ENCODE measurements around the gene ABLIM2. TPM values are rescaled to one million over a fixed set of nuclear protein-coding genes. Genes with fewer than 3 reads are reported as not detected.

The ABLIM2 gene
- total and polyA plus RNA-seq, 3 donors from 2014 or later: 5.2 to 7.5 (median 6.9) TPM

GRCh38 chr4:8152865-8153257, 5.8 kb downstream of the ABLIM2 start:
- Histone ChIP-seq H3K36me3 (ENCODE audit: low read depth, missing control alignments) (no peaks in the 10 kb centered on the region), H3K27ac (no peak overlapping the region), H3K4me3 (no peak overlapping the region), H3K4me1 (no peaks in the 10 kb centered on the region), H3K9me3 (no peaks in the 10 kb centered on the region), H3K27me3 (no peaks in the 10 kb centered on the region)
- no peak for DNase-seq
- 73 to 75% methylated on average over 6 of the region's 6 CpGs for WGBS, 2 donors
- TF ChIP-seq POLR2A (IDR thresholded peaks at IDR 0.05): no peak
- intact Hi-C loops (cut with DNase I; ENCODE audit: low total_unique reads): no loop called here

GRCh38 chr4:8152090-8152864, 6.3 kb downstream of the ABLIM2 start:
- 95 to 96% methylated on average over 33 to 39 of the region's 39 CpGs for WGBS, 2 donors
- no peaks in the 10 kb centered on the region for H3K9me3 ChIP-seq
- no peak for DNase-seq
- H3K36me3 ChIP-seq (ENCODE audit: low read depth, missing control alignments): no peaks in the 10 kb centered on the region
- no peak for TF ChIP-seq CTCF (IDR thresholded peaks at IDR 0.05)
- TF ChIP-seq POLR2A (IDR thresholded peaks at IDR 0.05): no peak
- no peaks in the 10 kb centered on the region for H3K27me3 ChIP-seq
- H3K4me1 ChIP-seq: no peaks in the 10 kb centered on the region
- intact Hi-C loops (cut with DNase I; ENCODE audit: low total_unique reads): no loop called here
- H3K4me3 ChIP-seq: no peak overlapping the region
- no peak overlapping the region for H3K27ac ChIP-seq

GRCh38 chr4:8151165-8151650, 7.4 kb downstream of the ABLIM2 start:
- Histone ChIP-seq H3K9me3 (no peaks in the 10 kb centered on the region), H3K36me3 (ENCODE audit: low read depth, missing control alignments) (no peaks in the 10 kb centered on the region), H3K4me1 (peaks cover 3% of the 10 kb centered on the region), H3K27me3 (no peaks in the 10 kb centered on the region), H3K4me3 (no peak overlapping the region), H3K27ac (no peak overlapping the region)
- intact Hi-C loops (cut with DNase I; ENCODE audit: low total_unique reads): no loop called here
- 92 to 99% methylated on average over 14 to 15 of the region's 15 CpGs for WGBS, 2 donors
- DNase-seq: no peak
- TF ChIP-seq CTCF (IDR thresholded peaks at IDR 0.05) (no peak), POLR2A (IDR thresholded peaks at IDR 0.05) (no peak)

GRCh38 chr4:8150152-8151090, 8.2 kb downstream of the ABLIM2 start:
- Histone ChIP-seq H3K4me1 (peaks cover 10% of the 10 kb centered on the region), H3K9me3 (no peaks in the 10 kb centered on the region), H3K27ac (no peak overlapping the region), H3K36me3 (ENCODE audit: low read depth, missing control alignments) (no peaks in the 10 kb centered on the region), H3K27me3 (no peaks in the 10 kb centered on the region), H3K4me3 (no peak overlapping the region)
- no peak for TF ChIP-seq CTCF (IDR thresholded peaks at IDR 0.05)
- TF ChIP-seq POLR2A (IDR thresholded peaks at IDR 0.05): no peak
- WGBS, 2 donors: 88 to 90% methylated on average over 29 of the region's 29 CpGs
- intact Hi-C loops (cut with DNase I; ENCODE audit: low total_unique reads): no loop called here
- no peak for DNase-seq

GRCh38 chr4:8149664-8150063, 8.9 kb downstream of the ABLIM2 start:
- Histone ChIP-seq H3K4me3 (no peak overlapping the region), H3K27me3 (no peaks in the 10 kb centered on the region), H3K36me3 (ENCODE audit: low read depth, missing control alignments) (no peaks in the 10 kb centered on the region), H3K27ac (no peak overlapping the region), H3K4me1 (peaks cover 18% of the 10 kb centered on the region), H3K9me3 (no peaks in the 10 kb centered on the region)
- no peak for DNase-seq
- intact Hi-C loops (cut with DNase I; ENCODE audit: low total_unique reads): no loop called here
- WGBS, 2 donors: 85 to 88% methylated on average over 6 to 7 of the region's 7 CpGs
- TF ChIP-seq POLR2A (IDR thresholded peaks at IDR 0.05) (no peak), CTCF (IDR thresholded peaks at IDR 0.05) (no peak)
